Smooth muscle cell (in vitro differentiated cells): Measurements from ENCODE around the gene PLIN3. TPM values are rescaled to one million over a fixed set of nuclear protein-coding genes. Genes with fewer than 3 reads are reported as not detected.

Experiments used
- DNase-seq: peaks from one replicate; lab custom pipeline; 2025; ENCODE audit not compliant: unreplicated experiment; lab: John Stamatoyannopoulos, UW
- H2AFZ ChIP-seq: fragments of 200-600 bp; sonication (generic); 2 replicates; pipeline ENCODE4 v1.6.0; 2016; ENCODE audit warnings: antibody characterized with exemption, low read depth, mild to moderate bottlenecking
- H3F3A ChIP-seq: fragments of 200-600 bp; sonication (generic); 2 replicates; pipeline ENCODE4 v1.6.0; 2017; ENCODE audit warnings: antibody characterized with exemption, low read depth
- H3K27ac ChIP-seq: fragments of 200-600 bp; sonication (generic); 2 replicates; pipeline ENCODE4 v1.5.1; 2016; ENCODE audit warnings: low read depth, mild to moderate bottlenecking
- H3K27me3 ChIP-seq: fragments of 200-600 bp; sonication (generic); 2 replicates; pipeline ENCODE4 v1.6.1; 2016; ENCODE audit warnings: low read depth, mild to moderate bottlenecking
- H3K36me3 ChIP-seq: fragments of 200-600 bp; sonication (generic); 2 replicates; pipeline ENCODE4 v1.5.1; 2016; ENCODE audit warnings: low read depth
- H3K4me1 ChIP-seq: fragments of 200-600 bp; sonication (generic); 2 replicates; pipeline ENCODE4 v1.5.1; 2016; ENCODE audit warnings: low read depth
- H3K4me2 ChIP-seq: fragments of 200-600 bp; sonication (generic); 2 replicates; pipeline ENCODE4 v1.6.0; 2016; ENCODE audit warnings: mild to moderate bottlenecking
- H3K4me3 ChIP-seq: fragments of 200-600 bp; sonication (generic); 2 replicates; pipeline ENCODE4 v1.5.1; 2016; ENCODE audit warnings: mild to moderate bottlenecking
- H3K79me2 ChIP-seq: fragments of 200-600 bp; sonication (generic); 2 replicates; pipeline ENCODE4 v1.6.0; 2016; ENCODE audit warnings: low read depth, mild to moderate bottlenecking
- H3K9ac ChIP-seq: fragments of 200-600 bp; sonication (generic); 2 replicates; pipeline ENCODE4 v1.6.0; 2016; ENCODE audit warnings: low read depth
- H3K9me3 ChIP-seq: fragments of 200-600 bp; sonication (generic); replicated peaks from 2 replicates; pipeline ENCODE4 v1.5.1; 2016; ENCODE audit warnings: low read depth
- H4K20me1 ChIP-seq: fragments of 200-600 bp; sonication (generic); 2 replicates; pipeline ENCODE4 v1.6.0; 2016; ENCODE audit warnings: low read depth
- WGBS: methylation state at CpG from one replicate; pipeline ENCODE4 v1.1.7; 2016; ENCODE audit warnings: low lambda C conversion rate; 5-methylcytosine and 5-hydroxymethylcytosine counted together
- polyA plus RNA-seq: library from polyadenylated mRNA; unstranded; fragments of >200 nt; fragmentation: Nextera tagmentation; extraction: Ambion mirVana; gene quantifications from 2 replicates; pipeline ENCODE4 v1.2.1, GENCODE V29; 2016
- total RNA-seq: library from RNA; depleted of rRNA; stranded (reverse); fragments of >200 nt; gene quantifications from 2 replicates; pipeline ENCODE4 v1.2.3, GENCODE V29; 2014
- TF ChIP-seq, protein P1 (sequence below): fragments of 200-600 bp; sonication (generic); IDR thresholded peaks from 2 replicates; pipeline ENCODE4 v1.5.1; 2017; ENCODE audit warnings: borderline replicate concordance, mild to moderate bottlenecking, antibody characterized with exemption; ENCODE audit not compliant: insufficient read depth, poor library complexity, severe bottlenecking

The PLIN3 gene
- total and polyA plus RNA-seq, 2 experiments from 2014 or later: 102 to 202 TPM

DNA sequence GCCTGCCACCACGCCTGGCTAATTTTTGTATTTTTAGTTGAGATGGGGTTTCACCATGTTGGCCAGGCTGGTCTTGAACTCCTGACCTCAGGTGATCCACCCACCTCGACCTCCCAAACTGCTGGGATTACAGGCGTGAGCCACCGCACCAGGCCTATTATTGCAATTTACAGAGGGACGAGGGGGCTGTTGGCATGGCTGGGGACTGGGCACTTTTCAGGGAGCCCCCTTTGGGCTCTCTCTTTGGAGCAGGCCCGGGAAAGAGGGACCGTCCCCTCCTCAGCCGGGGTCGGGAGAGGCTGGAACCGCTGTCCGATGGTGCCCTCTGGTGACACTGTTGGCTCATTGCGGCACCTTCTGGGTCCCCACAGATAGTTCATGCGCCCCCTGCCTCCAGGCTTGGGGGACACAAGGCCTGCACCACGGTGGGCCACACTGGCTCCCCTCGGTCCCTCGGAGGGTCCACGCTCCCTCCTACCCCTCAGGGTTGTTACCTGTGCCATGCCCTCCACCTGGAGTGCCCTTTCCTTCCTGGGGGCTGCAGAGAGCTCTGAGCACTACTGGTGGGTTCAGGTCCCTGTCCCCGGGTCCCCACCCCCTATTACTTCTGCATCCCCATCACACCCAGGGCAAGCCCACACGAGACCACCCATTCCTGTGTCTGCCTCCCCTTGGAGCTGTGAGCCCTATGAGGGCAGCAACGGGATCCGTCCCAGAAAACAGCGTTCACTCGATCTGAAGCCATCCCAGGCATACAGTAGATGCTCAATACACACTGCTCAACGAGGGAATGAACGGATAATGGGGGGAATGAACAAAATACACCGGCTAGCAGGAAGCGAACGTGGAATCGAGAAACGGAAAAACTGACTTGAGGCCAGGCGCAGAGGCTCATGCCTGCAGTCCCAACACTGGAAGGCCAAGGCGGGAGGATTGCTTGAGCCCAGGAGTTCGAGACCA lies 63.5 kb downstream of the PLIN3 start:
- no peaks in the 10 kb centered on the region for H3K27me3 ChIP-seq
- no peak overlapping the region for H3K4me3 ChIP-seq
- no peaks in the 10 kb centered on the region for H3K36me3 ChIP-seq
- H3K4me1 ChIP-seq: no peaks in the 10 kb centered on the region
- H3K27ac ChIP-seq: no peak overlapping the region
- no peak overlapping the region for H3K9ac ChIP-seq
- no peaks in the 10 kb centered on the region for H4K20me1 ChIP-seq
- no peak overlapping the region for H2AFZ ChIP-seq
- no peaks in the 10 kb centered on the region for H3K79me2 ChIP-seq
- no peaks in the 10 kb centered on the region for H3F3A ChIP-seq
- H3K4me2 ChIP-seq: no peak overlapping the region
- H3K9me3 ChIP-seq: no peaks in the 10 kb centered on the region
- 58% methylated on average over 30 of the region's 33 CpGs for WGBS
- TF ChIP-seq, protein P1, sequence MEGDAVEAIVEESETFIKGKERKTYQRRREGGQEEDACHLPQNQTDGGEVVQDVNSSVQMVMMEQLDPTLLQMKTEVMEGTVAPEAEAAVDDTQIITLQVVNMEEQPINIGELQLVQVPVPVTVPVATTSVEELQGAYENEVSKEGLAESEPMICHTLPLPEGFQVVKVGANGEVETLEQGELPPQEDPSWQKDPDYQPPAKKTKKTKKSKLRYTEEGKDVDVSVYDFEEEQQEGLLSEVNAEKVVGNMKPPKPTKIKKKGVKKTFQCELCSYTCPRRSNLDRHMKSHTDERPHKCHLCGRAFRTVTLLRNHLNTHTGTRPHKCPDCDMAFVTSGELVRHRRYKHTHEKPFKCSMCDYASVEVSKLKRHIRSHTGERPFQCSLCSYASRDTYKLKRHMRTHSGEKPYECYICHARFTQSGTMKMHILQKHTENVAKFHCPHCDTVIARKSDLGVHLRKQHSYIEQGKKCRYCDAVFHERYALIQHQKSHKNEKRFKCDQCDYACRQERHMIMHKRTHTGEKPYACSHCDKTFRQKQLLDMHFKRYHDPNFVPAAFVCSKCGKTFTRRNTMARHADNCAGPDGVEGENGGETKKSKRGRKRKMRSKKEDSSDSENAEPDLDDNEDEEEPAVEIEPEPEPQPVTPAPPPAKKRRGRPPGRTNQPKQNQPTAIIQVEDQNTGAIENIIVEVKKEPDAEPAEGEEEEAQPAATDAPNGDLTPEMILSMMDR: peak; percentile 65
- DNase-seq: peak; percentile 15

DNA sequence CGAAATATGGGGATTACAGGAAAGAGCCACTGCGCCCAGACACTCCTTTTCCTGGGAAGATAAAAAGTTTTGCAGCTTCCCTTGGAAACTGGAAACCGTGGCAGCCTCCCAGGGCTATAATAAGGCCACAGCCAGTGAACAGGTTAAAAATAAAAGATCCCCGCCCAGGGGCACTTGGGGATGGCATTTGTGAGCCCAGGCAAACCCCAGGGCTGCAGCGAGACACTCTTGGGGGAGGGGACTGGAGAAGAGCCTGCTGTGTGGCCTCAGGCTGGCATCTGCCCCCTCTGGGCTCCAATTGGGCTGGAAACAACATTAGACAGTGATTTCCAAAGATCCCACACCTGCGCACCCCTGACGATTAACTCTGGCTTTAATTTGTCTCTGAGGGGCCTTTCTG lies 64.8 kb downstream of the PLIN3 start:
- no peaks in the 10 kb centered on the region for H3F3A ChIP-seq
- no peak overlapping the region for H3K27ac ChIP-seq
- no peak overlapping the region for H3K4me3 ChIP-seq
- H3K4me1 ChIP-seq: no peaks in the 10 kb centered on the region
- no peak overlapping the region for H3K4me2 ChIP-seq
- no peaks in the 10 kb centered on the region for H3K79me2 ChIP-seq
- H3K9me3 ChIP-seq: no peaks in the 10 kb centered on the region
- H3K36me3 ChIP-seq: no peaks in the 10 kb centered on the region
- H4K20me1 ChIP-seq: no peaks in the 10 kb centered on the region
- H3K27me3 ChIP-seq: no peaks in the 10 kb centered on the region
- 87% methylated on average over 7 of the region's 7 CpGs for WGBS
- H3K9ac ChIP-seq: no peak overlapping the region
- TF ChIP-seq, protein P1: no peak
- no peak overlapping the region for H2AFZ ChIP-seq
- no peak for DNase-seq

DNA sequence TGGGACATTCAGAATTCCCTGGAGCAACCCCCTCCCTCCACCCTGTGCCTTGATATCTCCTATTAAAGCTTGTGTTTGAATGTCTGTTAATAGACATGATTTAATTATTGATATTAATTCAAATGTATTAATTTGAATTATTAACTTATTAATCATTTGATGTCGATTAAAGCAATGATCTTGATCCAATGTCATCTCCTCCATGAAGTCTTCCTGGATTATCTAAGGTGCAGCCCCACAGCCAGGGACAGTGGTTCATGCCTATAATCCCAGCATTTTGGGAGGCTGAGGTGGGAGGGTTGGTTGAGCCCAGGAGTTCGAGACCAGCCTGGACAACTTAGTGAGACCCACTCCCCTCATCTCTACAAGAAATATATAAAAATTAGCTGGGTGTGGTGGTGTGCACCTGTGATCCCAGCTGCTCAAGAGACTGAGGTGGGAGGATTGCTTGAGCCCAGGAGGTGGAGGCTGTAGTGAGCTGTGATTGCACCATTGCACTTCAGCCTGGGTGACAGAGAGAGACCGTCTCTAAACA lies 66.3 kb downstream of the PLIN3 start:
- Histone ChIP-seq H2AFZ (no peak overlapping the region), H3K4me1 (no peaks in the 10 kb centered on the region), H3K79me2 (peaks cover 5% of the 10 kb centered on the region), H3K9ac (no peak overlapping the region), H3K27me3 (no peaks in the 10 kb centered on the region), H3K9me3 (no peaks in the 10 kb centered on the region), H3K36me3 (no peaks in the 10 kb centered on the region), H4K20me1 (no peaks in the 10 kb centered on the region), H3K27ac (no peak overlapping the region), H3K4me3 (no peak overlapping the region), H3K4me2 (no peak overlapping the region), H3F3A (no peaks in the 10 kb centered on the region)
- DNase-seq: no peak
- TF ChIP-seq, protein P1: no peak
- WGBS: 95% methylated on average over 3 of the region's 3 CpGs
